Sigmoid colon (tissue), 4 donors: ENCODE results near the gene ENTREP3.

Experiments used
- EP300 ChIP-seq, 4 donors: sonication (generic); formaldehyde crosslinking; IDR thresholded peaks; one replicate each; pipeline ENCODE4 v1.6.1; 2017; ENCODE audit warnings: antibody characterized with exemption in 4 of 4
- TF ChIP-seq, protein P1 (sequence below), 4 experiments: fragments of 450-650 bp in 3 of 4; fragments of 200-600 bp in 1 of 4; IDR thresholded peaks; one replicate each; pipeline ENCODE4 v1.5.1; 2016 to 2019; ENCODE audit warnings: antibody characterized with exemption in 4 of 4, mild to moderate bottlenecking in 3 of 4, moderate library complexity in 2 of 4

DNA sequence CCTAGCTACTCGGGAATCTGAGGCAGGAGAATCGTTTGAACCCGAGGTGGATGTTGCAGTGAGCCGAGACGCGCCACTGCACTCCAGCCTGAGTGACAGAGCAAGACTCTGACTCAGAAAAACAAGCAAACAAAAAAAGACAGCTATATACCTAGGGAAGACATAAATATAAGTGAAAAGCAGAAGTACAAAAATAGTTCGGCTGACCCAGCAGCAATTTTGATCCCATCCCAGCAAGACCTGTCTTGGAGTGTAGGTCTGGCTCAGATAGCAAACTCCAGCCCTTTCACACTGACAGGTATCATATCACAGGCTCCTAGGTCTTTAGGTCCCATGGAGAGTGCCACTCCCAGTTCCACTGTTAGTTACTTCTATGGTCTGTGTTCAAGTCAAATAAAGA lies 32.2 kb downstream of the ENTREP3 start:
- TF ChIP-seq, protein P1, sequence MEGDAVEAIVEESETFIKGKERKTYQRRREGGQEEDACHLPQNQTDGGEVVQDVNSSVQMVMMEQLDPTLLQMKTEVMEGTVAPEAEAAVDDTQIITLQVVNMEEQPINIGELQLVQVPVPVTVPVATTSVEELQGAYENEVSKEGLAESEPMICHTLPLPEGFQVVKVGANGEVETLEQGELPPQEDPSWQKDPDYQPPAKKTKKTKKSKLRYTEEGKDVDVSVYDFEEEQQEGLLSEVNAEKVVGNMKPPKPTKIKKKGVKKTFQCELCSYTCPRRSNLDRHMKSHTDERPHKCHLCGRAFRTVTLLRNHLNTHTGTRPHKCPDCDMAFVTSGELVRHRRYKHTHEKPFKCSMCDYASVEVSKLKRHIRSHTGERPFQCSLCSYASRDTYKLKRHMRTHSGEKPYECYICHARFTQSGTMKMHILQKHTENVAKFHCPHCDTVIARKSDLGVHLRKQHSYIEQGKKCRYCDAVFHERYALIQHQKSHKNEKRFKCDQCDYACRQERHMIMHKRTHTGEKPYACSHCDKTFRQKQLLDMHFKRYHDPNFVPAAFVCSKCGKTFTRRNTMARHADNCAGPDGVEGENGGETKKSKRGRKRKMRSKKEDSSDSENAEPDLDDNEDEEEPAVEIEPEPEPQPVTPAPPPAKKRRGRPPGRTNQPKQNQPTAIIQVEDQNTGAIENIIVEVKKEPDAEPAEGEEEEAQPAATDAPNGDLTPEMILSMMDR (IDR thresholded peaks at IDR 0.05), result no peak
- no peak for TF ChIP-seq EP300 (IDR thresholded peaks at IDR 0.05)
